GM06990 (cell line): ENCODE measurements around the gene MYMK.

Experiments used
- DNase-seq: peaks from one replicate; pipeline ENCODE4 v3.0.0-alpha.2; 2011; ENCODE audit not compliant: insufficient read length; ENCODE audit errors: extremely low read depth
- H3K27me3 ChIP-seq: replicated peaks from 2 replicates; pipeline ENCODE4 v1.6.0; 2011; ENCODE audit warnings: low read length; ENCODE audit not compliant: control insufficient read depth, insufficient read depth
- H3K36me3 ChIP-seq: 2 replicates; pipeline ENCODE4 v1.5.1; 2011; ENCODE audit warnings: low read length; ENCODE audit not compliant: control insufficient read depth, insufficient read depth
- H3K4me3 ChIP-seq: replicated peaks from 2 replicates; pipeline ENCODE4 v1.5.1; 2011; ENCODE audit warnings: low read depth, mild to moderate bottlenecking, control low read depth, low read length
- CTCF ChIP-seq: IDR thresholded peaks from 2 replicates; pipeline ENCODE4 v1.5.1; 2011; ENCODE audit warnings: low read length, control low read depth, mild to moderate bottlenecking, inconsistent platforms; ENCODE audit not compliant: insufficient read depth, poor library complexity, severe bottlenecking

Gene MYMK

DNA sequence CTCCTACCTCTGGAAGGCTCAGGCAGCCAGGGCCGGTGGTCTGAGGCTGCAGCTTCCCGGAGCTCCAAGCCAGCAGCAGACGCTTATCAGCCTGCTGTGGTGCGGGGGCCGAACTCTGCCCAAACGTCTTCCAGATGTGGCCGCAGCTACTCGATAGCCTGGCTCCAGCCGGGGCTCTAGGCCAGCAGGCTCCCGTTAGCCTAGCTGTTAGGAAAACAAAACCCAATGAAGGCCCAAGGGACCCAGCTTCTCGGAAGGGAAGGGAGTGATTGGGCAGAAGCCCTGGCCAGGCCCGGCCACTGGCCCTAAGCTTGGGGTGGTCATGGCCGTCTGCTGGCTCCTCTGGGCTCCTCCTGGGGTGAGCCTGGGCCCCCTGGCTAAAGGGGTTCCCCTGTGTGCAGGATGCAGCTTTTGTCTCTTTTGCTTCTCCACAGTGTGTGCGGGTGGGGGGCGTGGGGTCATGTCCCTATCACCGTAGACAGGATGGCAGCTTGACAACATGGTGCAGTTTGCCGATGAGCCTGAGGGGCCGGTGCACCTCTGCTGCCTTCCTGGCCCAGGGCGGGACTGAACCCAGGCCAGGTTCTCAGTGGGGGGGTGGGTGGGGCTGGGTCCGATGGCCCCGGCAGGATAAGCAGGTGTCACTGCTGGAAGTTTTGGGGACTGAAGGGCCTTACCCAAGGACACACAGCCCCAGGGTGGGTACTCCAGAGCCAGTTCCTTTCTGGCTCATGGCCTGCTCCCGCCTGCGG lies 18.7 kb downstream of the MYMK start:
- Histone ChIP-seq H3K4me3 (no peak overlapping the region), H3K36me3 (no peaks in the 10 kb centered on the region), H3K27me3 (peaks cover 4% of the 10 kb centered on the region; the same call in 1 of the 2 replicates)
- no peak for DNase-seq
- no peak for TF ChIP-seq CTCF

- H3K27me3 ChIP-seq, result peaks cover 4% of the 10 kb centered on the region; the same call in 1 of the 2 replicates
- DNase-seq, result no peak
- TF ChIP-seq CTCF, result no peak
- no peaks in the 10 kb centered on the region for H3K36me3 ChIP-seq
- H3K4me3 ChIP-seq, result no peak overlapping the region
Measured at GRCh38 chr9:133505186-133505830, 19.5 kb downstream of the MYMK start.

DNA sequence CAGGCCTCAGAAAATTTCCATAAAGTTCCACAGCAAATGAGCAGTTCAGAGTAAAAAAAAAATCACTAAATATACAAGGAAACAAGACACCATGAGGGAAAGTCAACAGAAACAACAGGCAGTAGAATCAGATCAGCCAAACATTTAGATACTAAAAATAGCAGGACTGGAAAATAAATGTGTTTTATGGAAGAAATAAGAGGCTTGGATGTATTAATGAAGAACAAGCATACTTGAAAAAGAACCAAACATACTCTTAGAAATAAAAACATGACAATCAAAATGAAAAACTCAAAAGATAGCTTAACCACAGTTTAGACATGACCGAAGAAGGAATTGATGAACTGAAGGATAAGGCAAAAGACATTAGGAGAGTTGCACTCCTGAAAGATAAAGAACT lies 22.6 kb downstream of the MYMK start:
- Histone ChIP-seq H3K4me3 (no peak overlapping the region), H3K27me3 (peaks cover 2% of the 10 kb centered on the region; the same call in 1 of the 2 replicates), H3K36me3 (no peaks in the 10 kb centered on the region)
- no peak for DNase-seq
- TF ChIP-seq CTCF, result no peak

DNA sequence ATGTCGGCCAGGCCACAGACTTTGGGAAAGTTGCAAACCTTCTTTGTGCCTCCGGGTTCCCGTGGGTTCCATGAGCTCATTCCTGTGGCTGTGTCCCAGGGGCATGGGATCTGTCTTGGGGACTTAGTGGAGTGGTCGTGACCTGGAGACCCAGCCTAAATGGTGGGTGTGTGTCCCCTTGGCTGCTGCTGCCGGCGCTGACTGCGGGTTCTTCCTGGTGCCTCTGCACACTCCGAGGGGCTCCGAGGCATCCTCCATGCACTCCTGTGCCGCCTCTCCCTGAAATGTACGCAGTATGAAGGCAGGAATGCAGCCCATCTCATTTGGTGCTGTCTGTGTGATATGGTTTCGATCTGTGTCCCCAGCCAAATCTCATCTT lies 24.9 kb downstream of the MYMK start:
- no peaks in the 10 kb centered on the region; the same call in 1 of the 2 replicates for H3K27me3 ChIP-seq
- no peak for TF ChIP-seq CTCF
- no peak for DNase-seq
- H3K36me3 ChIP-seq, result no peaks in the 10 kb centered on the region
- H3K4me3 ChIP-seq, result no peak overlapping the region

DNA sequence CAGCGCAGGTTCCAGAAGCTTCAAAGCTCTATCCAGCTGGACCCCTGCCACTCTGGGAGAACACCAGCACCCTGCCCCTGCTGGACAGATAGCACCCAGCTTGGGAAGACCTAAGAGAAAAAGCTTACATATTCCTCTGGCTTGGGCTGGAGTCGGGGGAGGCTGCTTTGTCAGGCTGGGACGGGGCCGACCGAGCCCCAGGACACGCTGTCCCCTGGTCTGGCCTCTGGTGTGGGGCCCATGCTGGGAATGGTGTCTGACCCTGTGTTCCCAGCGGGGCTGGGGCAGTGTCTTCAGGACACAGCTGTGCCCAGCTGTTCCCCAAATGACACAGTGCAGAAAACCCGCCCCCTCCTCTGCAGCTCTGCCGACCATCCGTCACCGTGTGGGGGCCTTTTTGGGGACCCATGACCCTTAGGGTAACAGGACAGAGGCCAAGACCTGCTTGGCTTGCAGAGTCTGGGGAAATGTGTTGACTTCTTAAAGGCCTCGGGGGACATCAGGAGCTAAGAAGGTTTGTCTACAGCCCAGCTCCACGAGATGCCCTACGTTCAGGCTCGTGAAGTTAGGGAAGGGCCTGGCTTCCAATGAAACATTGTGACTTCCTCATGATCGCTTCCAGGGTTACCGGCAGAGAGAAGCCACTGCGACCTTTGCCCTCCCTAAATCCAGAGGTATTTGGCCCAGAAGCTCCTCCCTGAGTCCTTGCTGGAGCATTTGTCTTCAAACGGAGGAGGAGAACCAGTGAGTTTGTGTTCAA lies 25.4 kb downstream of the MYMK start:
- no peaks in the 10 kb centered on the region for H3K36me3 ChIP-seq
- no peak for DNase-seq
- TF ChIP-seq CTCF, result no peak
- no peaks in the 10 kb centered on the region; the same call in 1 of the 2 replicates for H3K27me3 ChIP-seq
- no peak overlapping the region for H3K4me3 ChIP-seq
